Measurements from ENCODE around the gene FBXW10B. TPM values are rescaled to one million over a fixed set of nuclear protein-coding genes. Genes with fewer than 3 reads are reported as not detected.
"Not testable (repeated sequence)": the region's sequence is repeated elsewhere in the genome, so short reads cannot be mapped to it uniquely, and the experiment has no call there.

The FBXW10B gene
- total RNA-seq, 1 donor from 2014 or later = 1.2 TPM

DNA sequence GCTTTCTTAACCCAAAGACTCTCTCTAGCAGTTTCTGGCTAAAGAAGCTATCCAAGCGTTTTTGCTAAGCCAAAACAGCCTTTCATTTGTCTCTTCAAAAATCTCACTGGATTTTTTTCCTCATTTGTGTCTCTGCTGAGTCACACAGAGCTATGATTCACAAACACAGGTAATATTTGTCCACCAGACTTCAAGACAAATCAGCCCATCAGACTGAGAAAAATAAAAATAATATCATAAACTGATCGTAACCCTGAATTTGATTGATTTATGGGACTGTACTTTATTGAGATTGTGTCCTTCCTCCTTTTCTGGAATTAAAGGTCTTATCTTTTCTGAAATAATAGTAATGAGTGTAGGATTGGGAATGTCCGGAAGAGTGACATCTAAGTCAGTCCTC is 38.8 kb upstream of the FBXW10B start:
- H3K4me3 ChIP-seq (ENCODE audit: low read depth, low read length) = no peak overlapping the region
- no peak for DNase-seq (ENCODE audit: low read depth)
- TF ChIP-seq, protein P1, sequence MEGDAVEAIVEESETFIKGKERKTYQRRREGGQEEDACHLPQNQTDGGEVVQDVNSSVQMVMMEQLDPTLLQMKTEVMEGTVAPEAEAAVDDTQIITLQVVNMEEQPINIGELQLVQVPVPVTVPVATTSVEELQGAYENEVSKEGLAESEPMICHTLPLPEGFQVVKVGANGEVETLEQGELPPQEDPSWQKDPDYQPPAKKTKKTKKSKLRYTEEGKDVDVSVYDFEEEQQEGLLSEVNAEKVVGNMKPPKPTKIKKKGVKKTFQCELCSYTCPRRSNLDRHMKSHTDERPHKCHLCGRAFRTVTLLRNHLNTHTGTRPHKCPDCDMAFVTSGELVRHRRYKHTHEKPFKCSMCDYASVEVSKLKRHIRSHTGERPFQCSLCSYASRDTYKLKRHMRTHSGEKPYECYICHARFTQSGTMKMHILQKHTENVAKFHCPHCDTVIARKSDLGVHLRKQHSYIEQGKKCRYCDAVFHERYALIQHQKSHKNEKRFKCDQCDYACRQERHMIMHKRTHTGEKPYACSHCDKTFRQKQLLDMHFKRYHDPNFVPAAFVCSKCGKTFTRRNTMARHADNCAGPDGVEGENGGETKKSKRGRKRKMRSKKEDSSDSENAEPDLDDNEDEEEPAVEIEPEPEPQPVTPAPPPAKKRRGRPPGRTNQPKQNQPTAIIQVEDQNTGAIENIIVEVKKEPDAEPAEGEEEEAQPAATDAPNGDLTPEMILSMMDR (conservative IDR thresholded peaks at IDR 0.05; ENCODE audit: low read depth, low read length) = no peak

DNA sequence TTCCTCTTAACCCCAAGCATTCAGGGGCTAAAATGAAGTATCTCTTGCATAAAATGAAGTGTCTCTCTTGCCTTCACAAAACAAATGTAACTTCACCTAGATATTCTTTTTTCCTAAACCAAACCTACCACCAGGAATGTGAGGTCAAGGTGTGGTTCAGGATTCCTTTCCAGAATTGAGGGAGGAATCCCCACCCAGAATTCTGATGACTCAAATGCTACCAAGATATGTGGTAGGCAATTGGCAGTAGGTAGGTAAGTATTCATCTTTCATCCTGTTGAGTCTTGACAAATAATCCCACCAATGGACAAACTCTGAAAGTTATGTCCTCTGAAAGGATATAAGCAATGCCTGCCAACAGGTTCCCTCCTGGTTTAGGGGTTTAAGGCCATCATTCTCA is 38.4 kb upstream of the FBXW10B start:
- TF ChIP-seq, protein P1 (conservative IDR thresholded peaks at IDR 0.05; ENCODE audit: low read depth, low read length) = no peak
- H3K4me3 ChIP-seq (ENCODE audit: low read depth, low read length) = no peak overlapping the region
- DNase-seq (ENCODE audit: low read depth) = no peak

DNA sequence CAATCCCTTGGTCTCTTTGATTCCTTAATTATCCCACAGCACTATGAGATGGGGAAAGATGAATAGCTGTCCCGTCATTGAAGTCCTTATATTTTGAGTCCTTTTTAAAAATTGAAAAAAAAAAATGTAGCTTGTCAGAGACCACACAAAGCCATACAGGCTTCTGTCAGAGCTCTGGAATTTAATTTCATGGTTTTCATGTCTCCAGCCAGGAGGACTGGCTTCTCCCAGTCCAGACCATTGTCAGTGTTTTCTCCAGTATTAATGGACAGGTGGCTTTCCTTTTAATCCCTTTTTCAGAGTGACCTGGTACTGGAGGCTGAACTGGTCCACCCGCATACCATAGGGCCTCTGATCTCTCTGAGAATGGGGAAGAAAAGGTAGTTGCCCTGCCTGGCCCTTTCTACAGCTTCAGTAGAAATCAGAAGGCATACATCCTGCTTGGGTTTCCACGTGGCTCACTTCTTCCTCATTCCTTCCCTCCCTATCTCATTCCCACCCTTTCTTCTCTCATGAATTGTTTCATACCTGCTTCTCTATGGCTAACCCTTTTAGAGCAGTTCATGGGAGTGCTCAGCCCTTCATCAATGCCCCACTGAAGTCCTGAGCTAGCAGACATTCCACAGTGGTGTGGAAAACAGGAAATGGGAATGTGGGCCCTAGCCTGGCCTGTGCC is 35.5 kb upstream of the FBXW10B start:
- TF ChIP-seq, protein P1 (conservative IDR thresholded peaks at IDR 0.05; ENCODE audit: low read depth, low read length) = no peak
- DNase-seq (ENCODE audit: low read depth) = no peak
- H3K4me3 ChIP-seq (ENCODE audit: low read depth, low read length) = no peak overlapping the region

DNA sequence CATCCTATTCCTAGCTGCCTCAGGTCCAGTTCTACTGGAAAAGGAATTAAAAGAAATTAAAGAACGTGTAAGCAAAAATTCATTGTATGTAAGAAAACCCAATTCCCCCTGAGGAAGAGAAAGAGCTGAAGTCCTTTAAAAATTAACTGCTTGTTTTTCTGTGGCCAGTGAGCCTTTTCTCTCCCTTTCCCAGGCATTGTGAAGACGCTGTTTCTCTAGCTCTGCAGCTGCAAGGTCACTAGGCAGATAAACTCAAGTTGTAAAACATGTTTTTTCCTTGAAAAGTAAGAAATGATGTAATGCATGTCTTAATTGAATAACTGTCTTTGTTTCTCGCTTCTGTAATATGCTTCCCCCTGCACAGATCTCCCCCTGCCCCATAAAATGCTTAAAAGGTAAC is 34.9 kb upstream of the FBXW10B start:
- not testable (repeated sequence) for H3K4me3 ChIP-seq (ENCODE audit: low read depth, low read length); DNase-seq (ENCODE audit: low read depth)

DNA sequence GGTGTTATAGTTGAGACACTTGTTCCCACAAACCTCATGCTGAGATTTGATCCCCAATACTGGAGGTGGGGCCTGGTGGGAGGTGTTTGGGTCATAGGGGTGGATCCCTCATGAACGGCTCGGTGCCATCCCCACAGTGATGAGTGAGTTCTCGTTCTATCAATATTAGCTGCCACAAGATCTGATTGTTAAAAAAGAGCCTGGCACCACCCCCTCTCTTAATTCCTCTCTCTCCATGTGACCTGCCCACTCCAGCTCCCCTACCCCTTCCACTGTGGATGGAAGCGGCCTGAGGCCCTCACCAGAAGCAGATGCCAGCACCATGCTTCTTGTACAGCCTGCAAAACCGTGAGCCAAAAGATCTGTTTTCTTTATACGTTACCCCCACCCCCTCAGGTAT is 33.5 kb upstream of the FBXW10B start:
- no peak for DNase-seq (ENCODE audit: low read depth)
- no peak overlapping the region for H3K4me3 ChIP-seq (ENCODE audit: low read depth, low read length)
- TF ChIP-seq, protein P1 (conservative IDR thresholded peaks at IDR 0.05; ENCODE audit: low read depth, low read length) = no peak

DNA sequence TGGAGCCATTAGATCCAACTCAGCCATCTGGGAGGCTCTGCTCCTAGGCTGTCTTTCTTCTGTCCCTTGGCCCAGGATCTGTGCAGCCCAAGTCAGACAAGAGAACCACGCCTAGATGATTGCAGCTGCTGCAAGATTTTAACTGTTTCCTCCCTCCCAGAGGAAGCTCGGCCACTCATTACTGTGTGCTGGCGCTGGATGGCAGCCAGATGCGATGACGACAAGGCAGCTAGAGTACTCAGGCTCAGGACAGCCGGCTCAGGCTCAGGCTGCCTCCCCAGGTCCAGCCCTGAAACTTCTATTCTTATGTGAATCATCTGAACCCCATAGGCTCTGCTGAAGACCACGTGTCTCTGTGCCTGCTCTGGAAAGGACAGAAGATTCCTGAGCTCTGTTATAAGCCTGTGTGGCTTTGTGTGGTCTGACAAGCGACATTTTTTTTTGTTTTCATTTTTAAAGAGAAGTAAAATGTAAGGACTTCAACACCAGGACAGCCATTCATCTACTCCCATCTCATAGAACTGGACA is 32.1 kb upstream of the FBXW10B start:
- peak; percentile 89 for DNase-seq (ENCODE audit: low read depth)
- peak overlapping the region; percentile 73 for H3K4me3 ChIP-seq (ENCODE audit: low read depth, low read length)
- TF ChIP-seq, protein P1 (conservative IDR thresholded peaks at IDR 0.05; ENCODE audit: low read depth, low read length) = no peak

DNA sequence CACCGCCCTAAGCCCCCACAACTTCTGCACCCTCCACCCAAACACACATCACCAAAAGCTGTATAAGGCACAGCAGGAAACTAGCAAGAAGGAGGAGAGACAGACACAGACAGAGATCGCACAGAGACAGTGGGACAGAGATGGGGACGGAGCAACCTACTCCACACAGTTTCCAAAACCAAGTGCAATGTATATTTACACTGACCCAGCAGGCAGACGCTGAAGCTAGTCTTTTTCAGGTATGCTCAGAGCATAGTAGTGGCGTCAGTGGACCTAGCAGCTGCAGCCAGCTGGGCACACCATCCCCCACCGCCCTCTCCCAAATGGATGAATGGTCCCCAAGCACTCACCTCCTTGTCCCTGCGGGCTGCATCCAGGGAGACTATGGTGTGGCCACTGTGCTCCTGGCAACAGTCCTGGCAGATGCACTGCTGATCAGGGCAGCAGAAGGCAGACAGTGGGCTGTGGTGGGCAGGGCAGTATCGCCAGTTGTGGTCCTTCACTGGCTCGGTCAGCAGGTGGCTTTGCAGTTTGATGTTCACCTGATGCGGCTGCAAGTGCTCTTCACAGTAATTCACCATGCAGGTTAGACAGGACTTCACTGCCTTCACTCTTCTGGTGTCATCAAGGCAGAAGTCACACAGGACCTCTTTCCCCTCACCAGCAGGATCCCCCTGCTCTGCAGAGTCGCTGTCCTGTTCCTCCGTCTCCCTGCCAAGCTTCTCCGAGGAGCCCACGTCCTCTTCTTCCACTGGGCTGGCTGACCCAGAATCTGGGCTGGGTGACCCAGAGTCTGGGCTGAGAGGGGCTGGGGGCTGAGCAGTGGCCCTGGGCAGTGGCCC is 31.5 kb upstream of the FBXW10B start:
- H3K4me3 ChIP-seq (ENCODE audit: low read depth, low read length) = peak overlapping the region; percentile 73
- DNase-seq (ENCODE audit: low read depth) = no peak
- TF ChIP-seq, protein P1 (conservative IDR thresholded peaks at IDR 0.05; ENCODE audit: low read depth, low read length) = no peak

Measured in epithelial cell of proximal tubule (primary cell).